GM10248 (cell line): ENCODE data around the gene CRYZ.
"Not testable (repeated sequence)": the region's sequence is repeated elsewhere in the genome, so short reads cannot be mapped to it uniquely, and the experiment has no call there.

Experiments
- CTCF ChIA-PET: fragments of 300-600 bp; sonication (Branson Sonifier 250); formaldehyde crosslinking; extraction: SDS; loops from one replicate; lab custom pipeline; 2021; ENCODE audit warnings: antibody characterized with exemption; lab: Yijun Ruan, JAX
- POLR2A ChIA-PET: fragments of 350-650 bp; sonication (Branson Sonifier 250); formaldehyde crosslinking; extraction: SDS; loops from one replicate; lab custom pipeline; 2020; ENCODE audit warnings: antibody characterized with exemption; lab: Yijun Ruan, JAX
- DNase-seq: peaks from one replicate; pipeline ENCODE4 v3.0.0; 2012; ENCODE audit errors: extremely low spot score
- TF ChIP-seq, protein P1 (sequence below): IDR thresholded peaks from 2 replicates; pipeline ENCODE4 v1.5.1; 2012; ENCODE audit warnings: mild to moderate bottlenecking, low read depth; ENCODE audit errors: extremely low read depth, missing control alignments, control extremely low read depth

The CRYZ gene

DNA sequence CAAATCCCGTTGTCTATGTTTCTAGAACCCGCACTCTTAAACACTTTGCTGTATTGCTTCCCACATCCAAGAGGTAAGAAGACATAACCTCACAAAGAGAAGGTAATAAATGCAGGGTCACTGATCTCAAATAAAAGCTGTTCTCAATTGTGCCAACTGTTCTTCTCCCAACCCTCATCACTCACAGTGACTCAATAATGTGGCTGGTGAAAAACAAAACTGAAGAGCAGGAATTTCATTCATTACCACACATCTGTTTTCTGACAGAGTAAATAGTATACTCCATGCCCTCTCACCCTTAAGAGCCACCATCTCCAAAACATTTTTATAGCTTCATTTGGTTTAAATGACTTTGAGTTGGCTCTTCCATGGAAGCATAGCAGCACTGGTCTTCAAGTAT, 53.0 kb downstream of the CRYZ start:
- ChIA-PET POLR2A (no interaction called here), CTCF (interaction anchor here (1.2 to 4.2 kb wide), 4 partner anchors 10 to 22 kb away, joined by 3 to 32 read pairs (median 4); no protein-coding TSS in a partner anchor)
- TF ChIP-seq, protein P1, sequence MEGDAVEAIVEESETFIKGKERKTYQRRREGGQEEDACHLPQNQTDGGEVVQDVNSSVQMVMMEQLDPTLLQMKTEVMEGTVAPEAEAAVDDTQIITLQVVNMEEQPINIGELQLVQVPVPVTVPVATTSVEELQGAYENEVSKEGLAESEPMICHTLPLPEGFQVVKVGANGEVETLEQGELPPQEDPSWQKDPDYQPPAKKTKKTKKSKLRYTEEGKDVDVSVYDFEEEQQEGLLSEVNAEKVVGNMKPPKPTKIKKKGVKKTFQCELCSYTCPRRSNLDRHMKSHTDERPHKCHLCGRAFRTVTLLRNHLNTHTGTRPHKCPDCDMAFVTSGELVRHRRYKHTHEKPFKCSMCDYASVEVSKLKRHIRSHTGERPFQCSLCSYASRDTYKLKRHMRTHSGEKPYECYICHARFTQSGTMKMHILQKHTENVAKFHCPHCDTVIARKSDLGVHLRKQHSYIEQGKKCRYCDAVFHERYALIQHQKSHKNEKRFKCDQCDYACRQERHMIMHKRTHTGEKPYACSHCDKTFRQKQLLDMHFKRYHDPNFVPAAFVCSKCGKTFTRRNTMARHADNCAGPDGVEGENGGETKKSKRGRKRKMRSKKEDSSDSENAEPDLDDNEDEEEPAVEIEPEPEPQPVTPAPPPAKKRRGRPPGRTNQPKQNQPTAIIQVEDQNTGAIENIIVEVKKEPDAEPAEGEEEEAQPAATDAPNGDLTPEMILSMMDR = no peak
- DNase-seq = no peak

DNA sequence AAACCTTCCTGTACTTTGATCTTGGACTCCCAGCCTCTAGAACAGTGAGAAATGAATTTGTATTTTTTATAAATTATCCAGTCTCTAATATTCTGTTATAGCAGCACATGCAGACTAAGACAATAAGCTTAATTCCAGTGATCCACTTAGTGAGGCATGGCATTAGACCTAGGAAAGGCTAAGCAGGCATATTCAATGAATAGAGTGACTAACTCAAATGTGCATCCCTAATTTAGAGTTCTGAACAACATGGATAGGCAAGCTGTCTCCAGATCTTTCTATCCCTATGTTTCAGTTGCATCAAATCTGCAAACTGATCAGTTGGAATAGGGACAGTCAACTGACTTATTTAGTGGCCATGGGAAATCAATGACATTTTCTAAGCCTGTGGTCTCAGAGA, 54.9 kb downstream of the CRYZ start:
- ChIA-PET CTCF (interaction anchor here (4.2 kb wide), 1 partner anchor 12 kb away, joined by 32 read pairs; no protein-coding TSS in a partner anchor), POLR2A (no interaction called here)
- TF ChIP-seq, protein P1 = no peak
- DNase-seq = no peak

DNA sequence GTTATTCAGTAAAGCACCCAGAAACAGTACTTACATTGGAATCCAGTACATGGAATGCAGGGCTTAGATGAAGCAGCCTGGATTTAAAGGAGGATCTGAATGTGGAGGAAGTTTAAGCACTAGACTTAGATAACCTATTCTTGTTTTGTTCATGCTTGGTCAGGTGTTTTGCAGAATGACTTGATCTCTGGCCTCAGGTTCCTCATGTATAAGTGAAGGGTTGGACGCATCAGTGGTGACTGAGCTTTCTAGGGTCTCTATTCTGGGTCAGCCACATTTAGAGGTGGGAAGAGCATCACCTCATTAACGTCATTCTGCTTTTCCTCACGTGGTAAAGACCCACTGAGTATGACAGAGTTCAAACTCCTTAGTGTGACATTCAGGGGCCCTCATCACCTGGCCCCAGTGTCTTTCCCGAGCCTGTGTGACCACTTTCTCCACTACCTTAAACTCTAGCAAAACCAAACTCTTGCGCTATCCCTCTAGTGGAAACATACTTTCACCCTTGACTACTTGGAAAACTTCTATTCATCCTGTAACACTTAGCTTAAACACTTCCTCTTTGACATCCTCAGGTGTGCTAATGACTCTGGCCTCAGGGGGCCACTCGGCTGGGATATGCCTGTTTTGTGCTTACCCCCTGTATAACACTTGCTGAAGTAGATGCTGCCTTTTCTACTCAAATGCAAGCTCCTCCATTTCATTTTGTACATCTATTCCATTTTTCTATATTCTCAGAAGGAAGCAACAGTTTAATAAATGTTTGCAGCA, 58.4 kb downstream of the CRYZ start:
- CTCF ChIA-PET = interaction anchor here (1.0 to 3.6 kb wide), 3 partner anchors 15 to 30 kb away, joined by 3 to 20 read pairs (median 3); no protein-coding TSS in a partner anchor
- TF ChIP-seq, protein P1 = no peak
- DNase-seq = no peak
- POLR2A ChIA-PET = no interaction called here

DNA sequence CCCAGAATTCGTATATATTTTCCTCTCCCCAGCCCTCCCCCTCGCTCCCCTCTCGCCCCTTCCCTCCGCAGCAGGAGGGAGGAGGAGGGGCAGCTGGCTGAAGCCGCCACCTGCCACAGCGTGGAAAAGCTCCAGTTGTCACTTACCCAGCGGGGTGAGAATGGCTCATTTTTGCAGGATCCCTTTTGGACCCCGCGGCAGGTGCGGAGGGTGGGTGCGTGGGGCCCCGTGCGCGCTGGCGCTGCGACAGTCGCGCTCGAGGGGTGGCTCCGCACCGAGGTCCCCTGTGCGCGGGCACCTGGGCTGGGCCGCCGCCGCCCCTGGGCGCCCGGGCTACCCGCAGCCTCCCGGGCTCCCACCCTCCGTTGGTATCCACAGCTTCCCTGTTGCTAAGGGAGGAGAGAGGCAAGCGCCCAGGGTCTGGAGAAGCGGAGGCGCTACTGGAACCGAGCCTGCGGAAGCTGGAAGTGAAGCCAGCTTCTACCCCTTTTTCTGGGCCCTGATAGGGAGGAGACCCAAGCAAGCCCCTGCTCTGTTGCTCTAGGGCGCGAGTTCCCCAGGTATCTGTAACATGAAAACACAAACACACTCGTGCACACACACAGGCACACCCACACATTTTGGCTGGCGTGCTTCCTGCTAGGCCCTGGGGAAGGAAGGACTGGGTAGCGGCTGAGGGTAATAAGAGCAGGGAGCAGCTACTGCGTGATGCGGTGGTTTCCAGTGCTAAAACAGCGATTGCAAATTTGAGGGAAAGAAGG, 59.3 kb downstream of the CRYZ start, which contains the start of gene ERICH3:
Gene ERICH3 (minus strand): TSS at position 442 of the 761 bp plus-strand sequence. CDS start 273 bp downstream, at position 169.
- POLR2A ChIA-PET = no interaction called here
- DNase-seq = peak; percentile 18
- TF ChIP-seq, protein P1 = no peak
- CTCF ChIA-PET = interaction anchor here (1.0 to 3.6 kb wide), 3 partner anchors 16 to 29 kb away, joined by 3 to 20 read pairs (median 3); no protein-coding TSS in a partner anchor

DNA sequence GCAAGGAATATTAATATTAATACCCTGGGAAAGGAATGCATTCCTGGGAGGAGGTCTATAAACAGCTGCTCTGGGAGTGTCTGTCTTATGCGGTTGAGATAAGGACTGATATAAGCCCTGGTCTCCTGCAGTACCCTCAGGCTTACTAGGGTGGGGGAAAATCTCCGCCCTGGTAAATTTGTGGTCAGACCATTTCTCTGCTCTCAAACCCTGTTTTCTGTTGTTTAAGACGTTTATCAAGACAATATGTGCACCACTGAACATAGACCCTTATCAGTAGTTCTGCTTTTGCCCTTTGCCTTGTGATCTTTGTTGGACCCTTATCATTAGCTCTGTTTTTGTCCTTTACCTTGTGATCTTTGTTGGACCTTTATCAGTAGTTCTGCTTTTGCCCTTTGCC, 62.0 kb downstream of the CRYZ start:
- CTCF ChIA-PET, POLR2A ChIA-PET, DNase-seq: not testable (repeated sequence)
